Tibial nerve (tissue), 4 donors: ENCODE results near the gene NHLRC2.

Experiments
- EP300 ChIP-seq, 2 donors: sonication (generic); formaldehyde crosslinking; IDR thresholded peaks; one replicate each; pipeline ENCODE4 v1.6.1; 2017; ENCODE audit warnings: antibody characterized with exemption in 2 of 2, mild to moderate bottlenecking in 1 of 2
- POLR2A ChIP-seq, 2 donors: fragments of 450-650 bp; IDR thresholded peaks; one replicate each; pipeline ENCODE4 v1.6.1; 2017; ENCODE audit warnings: antibody characterized with exemption in 2 of 2, mild to moderate bottlenecking in 2 of 2, moderate library complexity in 2 of 2
- TF ChIP-seq, protein P1 (sequence below), 5 experiments: fragments of 200-600 bp in 3 of 5; fragments of 450-650 bp in 2 of 5; sonication (generic) in 3 of 5; IDR thresholded peaks; one replicate each; pipeline ENCODE4 v1.5.1; 2016 to 2019; ENCODE audit warnings: antibody characterized with exemption in 5 of 5, mild to moderate bottlenecking in 3 of 5, moderate library complexity in 2 of 5

DNA sequence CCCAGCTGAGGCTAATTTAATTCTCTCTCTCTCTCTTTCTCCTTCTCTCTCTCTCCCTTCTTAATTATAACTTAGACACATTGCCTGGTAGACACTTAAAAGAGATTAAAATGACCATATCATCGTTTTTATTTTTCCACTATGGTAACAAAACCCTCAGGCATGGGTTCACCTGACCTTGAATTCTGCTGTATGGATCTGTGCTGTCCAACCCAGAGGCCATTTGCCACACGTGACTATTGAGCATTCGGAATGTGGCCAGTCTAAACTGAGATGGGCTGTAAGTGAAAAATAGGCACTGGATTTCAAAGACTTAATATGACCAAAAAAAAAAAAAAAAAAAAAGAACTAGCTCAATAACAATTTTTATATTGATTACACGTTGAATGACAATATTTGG, 93.6 kb downstream of the NHLRC2 start:
- TF ChIP-seq, protein P1, sequence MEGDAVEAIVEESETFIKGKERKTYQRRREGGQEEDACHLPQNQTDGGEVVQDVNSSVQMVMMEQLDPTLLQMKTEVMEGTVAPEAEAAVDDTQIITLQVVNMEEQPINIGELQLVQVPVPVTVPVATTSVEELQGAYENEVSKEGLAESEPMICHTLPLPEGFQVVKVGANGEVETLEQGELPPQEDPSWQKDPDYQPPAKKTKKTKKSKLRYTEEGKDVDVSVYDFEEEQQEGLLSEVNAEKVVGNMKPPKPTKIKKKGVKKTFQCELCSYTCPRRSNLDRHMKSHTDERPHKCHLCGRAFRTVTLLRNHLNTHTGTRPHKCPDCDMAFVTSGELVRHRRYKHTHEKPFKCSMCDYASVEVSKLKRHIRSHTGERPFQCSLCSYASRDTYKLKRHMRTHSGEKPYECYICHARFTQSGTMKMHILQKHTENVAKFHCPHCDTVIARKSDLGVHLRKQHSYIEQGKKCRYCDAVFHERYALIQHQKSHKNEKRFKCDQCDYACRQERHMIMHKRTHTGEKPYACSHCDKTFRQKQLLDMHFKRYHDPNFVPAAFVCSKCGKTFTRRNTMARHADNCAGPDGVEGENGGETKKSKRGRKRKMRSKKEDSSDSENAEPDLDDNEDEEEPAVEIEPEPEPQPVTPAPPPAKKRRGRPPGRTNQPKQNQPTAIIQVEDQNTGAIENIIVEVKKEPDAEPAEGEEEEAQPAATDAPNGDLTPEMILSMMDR (IDR thresholded peaks at IDR 0.05): no peak
- TF ChIP-seq EP300 (IDR thresholded peaks at IDR 0.05) (no peak), POLR2A (IDR thresholded peaks at IDR 0.05) (no peak)
